ENCODE measurements around the gene FAM222A. TPM values are rescaled to one million over a fixed set of nuclear protein-coding genes. Genes with fewer than 3 reads are reported as not detected.

The FAM222A gene
- total and polyA plus RNA-seq, 2 experiments from 2014 or later: 0.97 TPM; not detected in 1

DNA sequence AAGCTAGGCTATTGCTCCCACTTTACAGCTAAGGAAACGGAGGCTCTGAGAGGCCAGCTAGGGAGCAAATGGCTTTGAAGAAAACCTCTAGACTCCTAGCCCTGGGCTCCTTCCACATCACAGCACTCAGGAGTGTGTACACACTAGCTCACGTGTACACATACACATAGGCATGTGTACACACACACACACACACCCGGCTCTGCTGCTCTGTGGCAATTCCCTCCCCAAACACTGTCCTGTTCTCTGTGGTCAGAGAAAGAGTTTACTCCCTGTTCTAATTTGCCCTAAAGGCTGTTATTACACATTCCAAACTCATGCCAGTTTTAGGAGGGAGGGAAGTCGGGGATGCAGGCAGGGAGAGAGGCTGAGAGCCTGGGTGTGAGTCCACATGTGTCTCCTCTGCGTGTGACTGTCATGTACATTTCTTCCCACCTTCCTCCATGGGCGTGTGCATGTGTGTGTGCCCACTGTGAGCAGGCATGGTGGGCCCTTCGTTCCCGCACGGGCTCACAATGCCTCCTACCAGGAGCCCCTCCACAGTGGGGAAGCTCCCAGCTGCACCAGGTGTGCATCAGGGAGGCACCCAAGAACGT is 105.4 kb downstream of the FAM222A start:
- Histone ChIP-seq H3K27me3 (replicated peaks; ENCODE audit: insufficient read depth) (no peaks in the 10 kb centered on the region), H3K9me3 (ENCODE audit: low read depth) (no peaks in the 10 kb centered on the region), H3K4me1 (ENCODE audit: insufficient read depth) (peaks cover 5% of the 10 kb centered on the region; the same call in 1 of the 2 replicates), H3K4me2 (ENCODE audit: unreplicated experiment) (no peak overlapping the region), H3K4me3 (no peak overlapping the region), H3K9ac (peak overlapping the region; percentile 31; the same call in 1 of the 2 replicates), H3K36me3 (ENCODE audit: low read depth) (no peaks in the 10 kb centered on the region), H3K9me2 (ENCODE audit: insufficient read depth) (no peaks in the 10 kb centered on the region), H4K20me1 (ENCODE audit: insufficient read depth) (no peaks in the 10 kb centered on the region), H2AFZ (no peak overlapping the region), H3K79me2 (ENCODE audit: insufficient read depth) (no peaks in the 10 kb centered on the region), H3F3A (ENCODE audit: insufficient read depth) (no peaks in the 10 kb centered on the region; the same call in 1 of the 2 replicates), H3K27ac (peak overlapping the region; percentile 12; the same call in 1 of the 2 replicates)
- peak; percentile 85 for DNase-seq
- in situ Hi-C loops (cut with MboI): no loop called here
- WGBS, 2 experiments (ENCODE audit: low coverage in 1 of 2, low lambda C conversion rate in 2 of 2, missing lambda C conversion rate in 2 of 2): 35 to 40% methylated on average over 10 of the region's 10 CpGs
- TF ChIP-seq EZH2phosphoT487 (IDR thresholded peaks at IDR 0.05; ENCODE audit: insufficient read depth, low read depth) (no peak), EZH2 (IDR thresholded peaks at IDR 0.05; ENCODE audit: insufficient read depth, poor library complexity, severe bottlenecking) (no peak)

Other genes starting within 250 kb of the FAM222A start
- gene KCTD10, start 236.5 kb upstream of the FAM222A start, total RNA-seq (2014; rRNA removed; shearing (Covaris generic)): 97.0 and 117 TPM in 2 replicates
- gene KCTD10, start 236.5 kb upstream of the FAM222A start, polyA plus RNA-seq (2016; fragmentation: Nextera tagmentation; extraction: Ambion mirVana): 81.1 and 83.4 TPM in 2 replicates
- 32.0 and 34.7 TPM in 2 replicates for gene UBE3B, start 236.2 kb upstream of the FAM222A start, total RNA-seq (2014; rRNA removed; shearing (Covaris generic))
- gene UBE3B, start 236.2 kb upstream of the FAM222A start, polyA plus RNA-seq (2016; fragmentation: Nextera tagmentation; extraction: Ambion mirVana): 34.3 and 38.3 TPM in 2 replicates
- gene MMAB, start 140.3 kb upstream of the FAM222A start, total RNA-seq (2014; rRNA removed; shearing (Covaris generic)): 6.7 and 12.8 TPM in 2 replicates
- 25.4 and 26.8 TPM in 2 replicates for gene MMAB, start 140.3 kb upstream of the FAM222A start, polyA plus RNA-seq (2016; fragmentation: Nextera tagmentation; extraction: Ambion mirVana)
- 11.8 and 80.1 TPM in 2 replicates for gene MVK, start 140.0 kb upstream of the FAM222A start, total RNA-seq (2014; rRNA removed; shearing (Covaris generic))
- gene MVK, start 140.0 kb upstream of the FAM222A start, polyA plus RNA-seq (2016; fragmentation: Nextera tagmentation; extraction: Ambion mirVana): 6.7 and 7.2 TPM in 2 replicates
- 0.65 and 1.6 TPM in 2 replicates for gene TRPV4, start 119.6 kb downstream of the FAM222A start, total RNA-seq (2014; rRNA removed; shearing (Covaris generic))
- 2.6 and 2.9 TPM in 2 replicates for gene TRPV4, start 119.6 kb downstream of the FAM222A start, polyA plus RNA-seq (2016; fragmentation: Nextera tagmentation; extraction: Ambion mirVana)
- 62.2 and 96.5 TPM in 2 replicates for gene GLTP, start 166.7 kb downstream of the FAM222A start, total RNA-seq (2014; rRNA removed; shearing (Covaris generic))
- gene GLTP, start 166.7 kb downstream of the FAM222A start, polyA plus RNA-seq (2016; fragmentation: Nextera tagmentation; extraction: Ambion mirVana): 92.8 and 96.0 TPM in 2 replicates
- gene TCHP, start 186.4 kb downstream of the FAM222A start, total RNA-seq (2014; rRNA removed; shearing (Covaris generic)): 11.7 and 14.7 TPM in 2 replicates
- 9.7 and 11.5 TPM in 2 replicates for gene TCHP, start 186.4 kb downstream of the FAM222A start, polyA plus RNA-seq (2016; fragmentation: Nextera tagmentation; extraction: Ambion mirVana)

Data from GM23248 (cell line).